B cell (primary cell): Measurements from ENCODE around the gene HOXB7. TPM values are rescaled to one million over a fixed set of nuclear protein-coding genes. Genes with fewer than 3 reads are reported as not detected.

Experiments used
- ATAC-seq: fragments of 200-7000 bp; cut with Tn5 transposase; one replicate; pipeline ENCODE4 v1.10.0; 2021; ENCODE audit warnings: low read depth, mild to moderate bottlenecking, moderate number of reproducible peaks, moderate library complexity
- CTCF ChIA-PET: fragments of 350-600 bp; sonication (Branson Sonifier 250); formaldehyde crosslinking; loops from one replicate; lab custom pipeline; 2021; ENCODE audit warnings: antibody characterized with exemption, inconsistent platforms; lab: Charles Lee
- POLR2A ChIA-PET: fragments of 350-600 bp; sonication (Branson Sonifier 250); formaldehyde crosslinking; loops from one replicate; lab custom pipeline; 2021; ENCODE audit warnings: antibody characterized with exemption; lab: Charles Lee
- DNase-seq: peaks from one replicate; pipeline ENCODE4 v3.0.0; 2013
- H2AFZ ChIP-seq: 2 replicates; pipeline ENCODE4 v1.6.1; 2012; ENCODE audit warnings: mild to moderate bottlenecking, low read depth, low read length; ENCODE audit not compliant: insufficient read depth, poor library complexity, severe bottlenecking
- H3K27ac ChIP-seq, 2 donors: 1 replicate in 1 of 2; 2 replicates in 1 of 2; pipeline ENCODE4 v1.5.1; 2012 to 2013; ENCODE audit warnings: low read length in 2 of 2, mild to moderate bottlenecking in 2 of 2, moderate library complexity in 1 of 2
- H3K27me3 ChIP-seq, 4 experiments: fragments of 200-600 bp in 1 of 4; sonication (generic) in 1 of 4; replicated peaks in 1 of 4; 1 replicate in 2 of 4; 2 replicates in 2 of 4; pipeline versions ENCODE4 v1.6.1 to v1.7.0; 2013 to 2016; ENCODE audit warnings: low read length in 3 of 4, mild to moderate bottlenecking in 2 of 4, mixed read lengths in 1 of 4, moderate library complexity in 1 of 4; ENCODE audit not compliant: insufficient read depth in 4 of 4, control insufficient read depth in 3 of 4; ENCODE audit errors: control extremely low read depth in 1 of 4
- H3K36me3 ChIP-seq, 2 experiments: replicated peaks in 1 of 2; 1 replicate in 1 of 2; 2 replicates in 1 of 2; pipeline versions ENCODE4 v1.6.1 to v1.7.1; 2013; ENCODE audit warnings: low read length in 1 of 2; ENCODE audit not compliant: insufficient read depth in 2 of 2, control insufficient read depth in 1 of 2; ENCODE audit errors: control extremely low read depth in 1 of 2, extremely low read depth in 1 of 2
- H3K4me1 ChIP-seq, 2 donors: fragments of 200-600 bp in 1 of 2; sonication (generic) in 1 of 2; 1 replicate in 1 of 2; 2 replicates in 1 of 2; pipeline versions ENCODE4 v1.5.1 to v1.6.1; 2013 to 2017; ENCODE audit warnings: low read length in 2 of 2; ENCODE audit not compliant: control insufficient read depth in 2 of 2, insufficient read depth in 2 of 2
- H3K4me2 ChIP-seq: replicated peaks from 2 replicates; pipeline ENCODE3; 2012; ENCODE audit warnings: mild to moderate bottlenecking, low read depth, low read length; ENCODE audit not compliant: poor library complexity, severe bottlenecking
- H3K4me3 ChIP-seq, 5 experiments: fragments of 200-600 bp in 1 of 5; sonication (generic) in 1 of 5; 1 replicate in 3 of 5; 2 replicates in 2 of 5; pipeline versions ENCODE4 v1.5.1 to v1.7.0; 2011 to 2016; ENCODE audit warnings: low read length in 4 of 5, mild to moderate bottlenecking in 4 of 5, low read depth in 2 of 5, control low read depth in 1 of 5, moderate library complexity in 1 of 5; ENCODE audit not compliant: insufficient read depth in 1 of 5; ENCODE audit errors: control extremely low read depth in 1 of 5, extremely low read depth in 1 of 5
- H3K79me2 ChIP-seq: fragments of 200-600 bp; sonication (generic); one replicate; pipeline ENCODE4 v1.6.0; 2016; ENCODE audit warnings: low read length; ENCODE audit not compliant: control insufficient read depth, insufficient read depth
- H3K9ac ChIP-seq: fragments of 200-600 bp; sonication (generic); 2 replicates; pipeline ENCODE4 v1.6.1; 2017; ENCODE audit warnings: mild to moderate bottlenecking, low read length, moderate library complexity
- H3K9me3 ChIP-seq, 3 donors: one replicate each; pipeline versions ENCODE4 v1.6.1 to v1.7.1; 2013; ENCODE audit warnings: low read length in 2 of 3; ENCODE audit not compliant: control insufficient read depth in 2 of 3, insufficient read depth in 1 of 3; ENCODE audit errors: control extremely low read depth in 1 of 3
- H4K20me1 ChIP-seq: 2 replicates; pipeline ENCODE4 v1.6.0; 2012; ENCODE audit warnings: mild to moderate bottlenecking, low read length; ENCODE audit not compliant: insufficient read depth, control insufficient read depth, poor library complexity, severe bottlenecking
- H3K27ac Mint-ChIP-seq: one replicate; pipeline ENCODE4 v1.8.0; 2021; ENCODE audit warnings: mixed read lengths
- H3K27me3 Mint-ChIP-seq: one replicate; pipeline ENCODE4 v1.8.0; 2021; ENCODE audit warnings: mixed read lengths
- H3K4me1 Mint-ChIP-seq: one replicate; pipeline ENCODE4 v1.8.0; 2021; ENCODE audit warnings: mixed read lengths
- H3K4me3 Mint-ChIP-seq: one replicate; pipeline ENCODE4 v1.8.0; 2021; ENCODE audit warnings: mixed read lengths
- H3K9me3 Mint-ChIP-seq: one replicate; pipeline ENCODE4 v1.8.0; 2022; ENCODE audit warnings: mixed read lengths; ENCODE audit not compliant: insufficient read depth
- CTCF ChIP-seq: fragments of 200-600 bp; IDR thresholded peaks from one replicate; pipeline ENCODE4 v1.8.0; 2022; ENCODE audit warnings: antibody characterized with exemption, mild to moderate bottlenecking
- EZH2 ChIP-seq: IDR thresholded peaks from 2 replicates; pipeline ENCODE4 v1.6.1; 2012; ENCODE audit warnings: borderline replicate concordance, low read depth, mild to moderate bottlenecking, moderate library complexity, low read length; ENCODE audit not compliant: insufficient read depth, poor library complexity, severe bottlenecking
- WGBS: methylation state at CpG from one replicate; pipeline ENCODE4 v1.1.5; 2013; ENCODE audit warnings: missing lambda C conversion rate; ENCODE audit not compliant: insufficient coverage; 5-methylcytosine and 5-hydroxymethylcytosine counted together
- intact Hi-C: fragments of 100-400 bp; cut with micrococcal nuclease; formaldehyde crosslinking; loops from one replicate; pipeline ENCODE4 v1.10.0; 2022
- polyA plus RNA-seq: library from polyadenylated mRNA; depleted of rRNA; stranded (reverse); fragments of >200 nt; gene quantifications from 2 replicates; pipeline ENCODE4 v1.2.3, GENCODE V29; 2012
- total RNA-seq, 2 donors: library from RNA; stranded (reverse); fragments of 120-200 nt in 1 of 2; gene quantifications; 1 replicate in 1 of 2; 2 replicates in 1 of 2; pipeline versions ENCODE4 v1.2.3 to v1.2.4, GENCODE V29; 2013 to 2022

The HOXB7 gene
- total and polyA plus RNA-seq, 2 donors (not counting 1 experiment from before 2014, with no cell fraction given), result 0.25 to 1.3 TPM

GRCh38 chr17:48640858-48641180, 30.0 kb upstream of the HOXB7 start:
- DNase-seq, result no peak
- H3K27me3 ChIP-seq, result peaks cover 0 to 85% (median 51%) of the 10 kb centered on the region in 4 experiments
- no peak overlapping the region for H3K4me3 Mint-ChIP-seq
- H2AFZ ChIP-seq, result no peak overlapping the region
- peaks cover 22 to 32% of the 10 kb centered on the region in 2 donors for H3K4me1 ChIP-seq
- no peak for ATAC-seq
- CTCF ChIA-PET, result interaction anchor here (1.3 to 1.9 kb wide), 2 partner anchors 11 to 22 kb away, joined by 3 to 5 read pairs; no protein-coding TSS in a partner anchor
- POLR2A ChIA-PET, result no interaction called here
- no peak overlapping the region for H3K27ac Mint-ChIP-seq
- H3K9me3 ChIP-seq, result peaks cover 0 to 18% (median 0%) of the 10 kb centered on the region in 3 donors
- H3K9me3 Mint-ChIP-seq, result no peaks in the 10 kb centered on the region
- no peak overlapping the region for H3K4me3 ChIP-seq
- intact Hi-C loops, result no loop called here
- no peak for TF ChIP-seq CTCF
- no peak for TF ChIP-seq EZH2
- WGBS, result no CpG with 5 or more reads among the region's 1 CpG
- no peak overlapping the region for H3K9ac ChIP-seq
- H3K4me1 Mint-ChIP-seq, result peaks cover 27% of the 10 kb centered on the region
- no peak overlapping the region for H3K4me2 ChIP-seq
- no peaks in the 10 kb centered on the region for H3K79me2 ChIP-seq
- H4K20me1 ChIP-seq, result no peaks in the 10 kb centered on the region
- no peaks in the 10 kb centered on the region for H3K36me3 ChIP-seq
- H3K27ac ChIP-seq, result no peak overlapping the region
- peaks cover 79% of the 10 kb centered on the region for H3K27me3 Mint-ChIP-seq

- DNase-seq, result no peak
- Histone ChIP-seq H3K4me2 (no peak overlapping the region), H3K9ac (no peak overlapping the region), H3K27me3 (peaks cover 0 to 85% (median 54%) of the 10 kb centered on the region in 4 experiments), H3K79me2 (no peaks in the 10 kb centered on the region), H2AFZ (no peak overlapping the region), H3K36me3 (no peaks in the 10 kb centered on the region), H3K4me3 (no peak overlapping the region), H3K27ac (no peak overlapping the region), H3K9me3 (peaks cover 0 to 20% (median 0%) of the 10 kb centered on the region in 3 donors), H3K4me1 (peaks cover 22 to 37% of the 10 kb centered on the region in 2 donors), H4K20me1 (no peaks in the 10 kb centered on the region)
- ATAC-seq, result no peak
- intact Hi-C loops, result no loop called here
- ChIA-PET CTCF (interaction anchor here (1.3 to 1.9 kb wide), 3 partner anchors 11 to 21 kb away, joined by 3 to 5 read pairs (median 3); no protein-coding TSS in a partner anchor), POLR2A (no interaction called here)
- H3K9me3 Mint-ChIP-seq, result no peaks in the 10 kb centered on the region
- peaks cover 79% of the 10 kb centered on the region for H3K27me3 Mint-ChIP-seq
- no peak overlapping the region for H3K4me3 Mint-ChIP-seq
- H3K27ac Mint-ChIP-seq, result no peak overlapping the region
- WGBS, result 76% methylated on average over 3 of the region's 6 CpGs
- peaks cover 22% of the 10 kb centered on the region for H3K4me1 Mint-ChIP-seq
- TF ChIP-seq EZH2 (no peak), CTCF (no peak)
Measured at GRCh38 chr17:48639982-48640857, 29.4 kb upstream of the HOXB7 start.
